Lung (tissue), 12 donors: ENCODE results near the gene ARID1B. TPM values are rescaled to one million over a fixed set of nuclear protein-coding genes. Genes with fewer than 3 reads are reported as not detected.

Experiments used
- ATAC-seq: fragments of 200-7000 bp; cut with Tn5 transposase; one replicate; pipeline ENCODE4 v1.9.1; 2020; ENCODE audit warnings: moderate number of reproducible peaks; ENCODE audit not compliant: insufficient read depth, low FRiP score
- DNase-seq, 3 donors: peaks; one replicate each; pipeline ENCODE4 v3.0.0-alpha.2; 2013 to 2017
- H3K27ac ChIP-seq, 2 donors: one replicate each; pipeline ENCODE4 v1.5.1; 2013; ENCODE audit warnings: mild to moderate bottlenecking in 2 of 2, moderate library complexity in 2 of 2, control low read depth in 1 of 2, inconsistent platforms in 1 of 2, low read depth in 1 of 2, low read length in 1 of 2
- H3K27me3 ChIP-seq, 3 donors: one replicate each; pipeline ENCODE4 v1.5.1; 2013; ENCODE audit warnings: low read length in 2 of 3; ENCODE audit not compliant: control insufficient read depth in 3 of 3, insufficient read depth in 3 of 3
- H3K36me3 ChIP-seq, 4 donors: one replicate each; pipeline ENCODE4 v1.5.1; 2013; ENCODE audit warnings: low read length in 4 of 4, mild to moderate bottlenecking in 1 of 4, moderate library complexity in 1 of 4; ENCODE audit not compliant: control insufficient read depth in 4 of 4, insufficient read depth in 4 of 4
- H3K4me1 ChIP-seq, 5 donors: one replicate each; pipeline ENCODE4 v1.5.1; 2013; ENCODE audit warnings: low read length in 5 of 5, mild to moderate bottlenecking in 2 of 5, moderate library complexity in 1 of 5; ENCODE audit not compliant: control insufficient read depth in 5 of 5, insufficient read depth in 5 of 5
- H3K4me3 ChIP-seq: one replicate; pipeline ENCODE4 v1.5.1; 2013; ENCODE audit warnings: mild to moderate bottlenecking, control low read depth, moderate library complexity
- H3K9ac ChIP-seq, 2 donors: one replicate each; pipeline ENCODE4 v1.5.1; 2013; ENCODE audit warnings: low read length in 2 of 2, control low read depth in 1 of 2; ENCODE audit not compliant: insufficient read depth in 1 of 2
- H3K9me3 ChIP-seq, 4 donors: one replicate each; pipeline ENCODE4 v1.5.1; 2013; ENCODE audit warnings: low read length in 3 of 4, mild to moderate bottlenecking in 1 of 4, moderate library complexity in 1 of 4; ENCODE audit not compliant: control insufficient read depth in 4 of 4, insufficient read depth in 3 of 4
- CTCF ChIP-seq: IDR thresholded peaks from 2 replicates; pipeline ENCODE4 v1.5.1; 2012; ENCODE audit warnings: mild to moderate bottlenecking; ENCODE audit errors: control extremely low read depth, extremely low read depth
- WGBS, 2 donors: extraction: QIAGEN DNeasy Blood & Tissue Kit; methylation state at CpG; one replicate each; pipeline ENCODE4 v1.1.7; 2013; 5-methylcytosine and 5-hydroxymethylcytosine counted together
- polyA plus RNA-seq, 2 donors: library from polyadenylated mRNA; stranded (reverse); fragments of 200-250 nt; gene quantifications; one replicate each; pipeline ENCODE4 v1.2.1, GENCODE V29; 2013
- total RNA-seq, 2 donors: library from RNA; depleted of rRNA in 1 of 2; stranded (reverse); fragments of >200 nt in 1 of 2; gene quantifications; one replicate each; pipeline ENCODE4 v1.2.1, GENCODE V29; 2014 to 2021
- donor health status: control.
- donor health status: control.
- donor health status: Bipolar disorder and iron deficiency.
- donor health status: healthy.
- donor health status: DM: yes; HTN: yes; CAD: no.

ARID1B gene
- total and polyA plus RNA-seq, 4 donors: 10.5 to 239 (median 50.9) TPM

GRCh38 chr6:157093536-157093935 is 316.4 kb downstream of the ARID1B start:
- no peaks in the 10 kb centered on the region for H3K9me3 ChIP-seq
- peaks cover 0 to 3% (median 0%) of the 10 kb centered on the region in 4 donors for H3K36me3 ChIP-seq
- H3K9ac ChIP-seq: no peak overlapping the region
- 92 to 94% methylated on average over 3 of the region's 3 CpGs for whole genome bisulfite sequencing, 2 donors
- no peak for ATAC-seq
- peaks cover 5 to 52% (median 34%) of the 10 kb centered on the region in 5 donors for H3K4me1 ChIP-seq
- no peaks in the 10 kb centered on the region for H3K27me3 ChIP-seq
- DNase-seq: peak in 2 of 3 donors; percentile 86 to 91
- H3K4me3 ChIP-seq: no peak overlapping the region
- H3K27ac ChIP-seq: no peak overlapping the region
- no peak for TF ChIP-seq CTCF

- DNase-seq (no peak), ATAC-seq (no peak)
- no peak overlapping the region for H3K9ac ChIP-seq
- 91 to 93% methylated on average over 6 of the region's 6 CpGs for WGBS, 2 donors
- peaks cover 0 to 3% (median 0%) of the 10 kb centered on the region in 4 donors for H3K36me3 ChIP-seq
- no peak overlapping the region for H3K4me3 ChIP-seq
- H3K9me3 ChIP-seq: no peaks in the 10 kb centered on the region
- H3K4me1 ChIP-seq: peaks cover 5 to 47% (median 29%) of the 10 kb centered on the region in 5 donors
- H3K27ac ChIP-seq: no peak overlapping the region
- TF ChIP-seq CTCF: no peak
- H3K27me3 ChIP-seq: no peaks in the 10 kb centered on the region
These were observed 316.9 kb downstream of the ARID1B start for GRCh38 chr6:157094038-157094437.

GRCh38 chr6:157095084-157095483 is 317.9 kb downstream of the ARID1B start:
- H3K27me3 ChIP-seq: no peaks in the 10 kb centered on the region
- H3K9me3 ChIP-seq: no peaks in the 10 kb centered on the region
- H3K27ac ChIP-seq: peak overlapping the region in 1 of 2 donors; percentile 10
- ATAC-seq (no peak), DNase-seq (no peak)
- peaks cover 3 to 37% (median 19%) of the 10 kb centered on the region in 5 donors for H3K4me1 ChIP-seq
- no peak for TF ChIP-seq CTCF
- no peak overlapping the region for H3K4me3 ChIP-seq
- H3K36me3 ChIP-seq: peaks cover 0 to 3% (median 0%) of the 10 kb centered on the region in 4 donors
- WGBS, 2 donors: 93 to 95% methylated on average over 6 of the region's 6 CpGs
- no peak overlapping the region for H3K9ac ChIP-seq

- TF ChIP-seq CTCF: no peak
- ATAC-seq (no peak), DNase-seq (no peak)
- no peak overlapping the region for H3K27ac ChIP-seq
- no peak overlapping the region for H3K9ac ChIP-seq
- WGBS, 2 donors: 93 to 94% methylated on average over 5 of the region's 5 CpGs
- H3K36me3 ChIP-seq: peaks cover 0 to 3% (median 0%) of the 10 kb centered on the region in 4 donors
- H3K27me3 ChIP-seq: no peaks in the 10 kb centered on the region
- no peak overlapping the region for H3K4me3 ChIP-seq
- H3K4me1 ChIP-seq: peaks cover 3 to 32% (median 15%) of the 10 kb centered on the region in 5 donors
- no peaks in the 10 kb centered on the region for H3K9me3 ChIP-seq
These were observed 318.4 kb downstream of the ARID1B start for GRCh38 chr6:157095569-157095968.
